B cell (primary cell): ENCODE measurements around the gene MAD1L1. TPM values are rescaled to one million over a fixed set of nuclear protein-coding genes. Genes with fewer than 3 reads are reported as not detected.

Experiments used
- ATAC-seq: fragments of 200-7000 bp; cut with Tn5 transposase; one replicate; pipeline ENCODE4 v1.10.0; 2021; ENCODE audit warnings: low read depth, mild to moderate bottlenecking, moderate number of reproducible peaks, moderate library complexity
- CTCF ChIA-PET: fragments of 350-600 bp; sonication (Branson Sonifier 250); formaldehyde crosslinking; loops from one replicate; lab custom pipeline; 2021; ENCODE audit warnings: antibody characterized with exemption, inconsistent platforms; lab: Charles Lee
- POLR2A ChIA-PET: fragments of 350-600 bp; sonication (Branson Sonifier 250); formaldehyde crosslinking; loops from one replicate; lab custom pipeline; 2021; ENCODE audit warnings: antibody characterized with exemption; lab: Charles Lee
- DNase-seq: peaks from one replicate; pipeline ENCODE4 v3.0.0; 2013
- H2AFZ ChIP-seq: 2 replicates; pipeline ENCODE4 v1.6.1; 2012; ENCODE audit warnings: mild to moderate bottlenecking, low read depth, low read length; ENCODE audit not compliant: insufficient read depth, poor library complexity, severe bottlenecking
- H3K27ac ChIP-seq, 2 donors: 1 replicate in 1 of 2; 2 replicates in 1 of 2; pipeline ENCODE4 v1.5.1; 2012 to 2013; ENCODE audit warnings: low read length in 2 of 2, mild to moderate bottlenecking in 2 of 2, moderate library complexity in 1 of 2
- H3K27me3 ChIP-seq, 4 experiments: fragments of 200-600 bp in 1 of 4; sonication (generic) in 1 of 4; replicated peaks in 1 of 4; 1 replicate in 2 of 4; 2 replicates in 2 of 4; pipeline versions ENCODE4 v1.6.1 to v1.7.0; 2013 to 2016; ENCODE audit warnings: low read length in 3 of 4, mild to moderate bottlenecking in 2 of 4, mixed read lengths in 1 of 4, moderate library complexity in 1 of 4; ENCODE audit not compliant: insufficient read depth in 4 of 4, control insufficient read depth in 3 of 4; ENCODE audit errors: control extremely low read depth in 1 of 4
- H3K36me3 ChIP-seq, 2 experiments: replicated peaks in 1 of 2; 1 replicate in 1 of 2; 2 replicates in 1 of 2; pipeline versions ENCODE4 v1.6.1 to v1.7.1; 2013; ENCODE audit warnings: low read length in 1 of 2; ENCODE audit not compliant: insufficient read depth in 2 of 2, control insufficient read depth in 1 of 2; ENCODE audit errors: control extremely low read depth in 1 of 2, extremely low read depth in 1 of 2
- H3K4me1 ChIP-seq, 2 donors: fragments of 200-600 bp in 1 of 2; sonication (generic) in 1 of 2; 1 replicate in 1 of 2; 2 replicates in 1 of 2; pipeline versions ENCODE4 v1.5.1 to v1.6.1; 2013 to 2017; ENCODE audit warnings: low read length in 2 of 2; ENCODE audit not compliant: control insufficient read depth in 2 of 2, insufficient read depth in 2 of 2
- H3K4me2 ChIP-seq: replicated peaks from 2 replicates; pipeline ENCODE3; 2012; ENCODE audit warnings: mild to moderate bottlenecking, low read depth, low read length; ENCODE audit not compliant: poor library complexity, severe bottlenecking
- H3K4me3 ChIP-seq, 5 experiments: fragments of 200-600 bp in 1 of 5; sonication (generic) in 1 of 5; 1 replicate in 3 of 5; 2 replicates in 2 of 5; pipeline versions ENCODE4 v1.5.1 to v1.7.0; 2011 to 2016; ENCODE audit warnings: low read length in 4 of 5, mild to moderate bottlenecking in 4 of 5, low read depth in 2 of 5, control low read depth in 1 of 5, moderate library complexity in 1 of 5; ENCODE audit not compliant: insufficient read depth in 1 of 5; ENCODE audit errors: control extremely low read depth in 1 of 5, extremely low read depth in 1 of 5
- H3K79me2 ChIP-seq: fragments of 200-600 bp; sonication (generic); one replicate; pipeline ENCODE4 v1.6.0; 2016; ENCODE audit warnings: low read length; ENCODE audit not compliant: control insufficient read depth, insufficient read depth
- H3K9ac ChIP-seq: fragments of 200-600 bp; sonication (generic); 2 replicates; pipeline ENCODE4 v1.6.1; 2017; ENCODE audit warnings: mild to moderate bottlenecking, low read length, moderate library complexity
- H3K9me3 ChIP-seq, 3 donors: one replicate each; pipeline versions ENCODE4 v1.6.1 to v1.7.1; 2013; ENCODE audit warnings: low read length in 2 of 3; ENCODE audit not compliant: control insufficient read depth in 2 of 3, insufficient read depth in 1 of 3; ENCODE audit errors: control extremely low read depth in 1 of 3
- H4K20me1 ChIP-seq: 2 replicates; pipeline ENCODE4 v1.6.0; 2012; ENCODE audit warnings: mild to moderate bottlenecking, low read length; ENCODE audit not compliant: insufficient read depth, control insufficient read depth, poor library complexity, severe bottlenecking
- H3K27ac Mint-ChIP-seq: one replicate; pipeline ENCODE4 v1.8.0; 2021; ENCODE audit warnings: mixed read lengths
- H3K27me3 Mint-ChIP-seq: one replicate; pipeline ENCODE4 v1.8.0; 2021; ENCODE audit warnings: mixed read lengths
- H3K4me1 Mint-ChIP-seq: one replicate; pipeline ENCODE4 v1.8.0; 2021; ENCODE audit warnings: mixed read lengths
- H3K4me3 Mint-ChIP-seq: one replicate; pipeline ENCODE4 v1.8.0; 2021; ENCODE audit warnings: mixed read lengths
- H3K9me3 Mint-ChIP-seq: one replicate; pipeline ENCODE4 v1.8.0; 2022; ENCODE audit warnings: mixed read lengths; ENCODE audit not compliant: insufficient read depth
- EZH2 ChIP-seq: IDR thresholded peaks from 2 replicates; pipeline ENCODE4 v1.6.1; 2012; ENCODE audit warnings: borderline replicate concordance, low read depth, mild to moderate bottlenecking, moderate library complexity, low read length; ENCODE audit not compliant: insufficient read depth, poor library complexity, severe bottlenecking
- WGBS: methylation state at CpG from one replicate; pipeline ENCODE4 v1.1.5; 2013; ENCODE audit warnings: missing lambda C conversion rate; ENCODE audit not compliant: insufficient coverage; 5-methylcytosine and 5-hydroxymethylcytosine counted together
- intact Hi-C: fragments of 100-400 bp; cut with micrococcal nuclease; formaldehyde crosslinking; loops from one replicate; pipeline ENCODE4 v1.10.0; 2022
- polyA plus RNA-seq: library from polyadenylated mRNA; depleted of rRNA; stranded (reverse); fragments of >200 nt; gene quantifications from 2 replicates; pipeline ENCODE4 v1.2.3, GENCODE V29; 2012
- total RNA-seq, 2 donors: library from RNA; stranded (reverse); fragments of 120-200 nt in 1 of 2; gene quantifications; 1 replicate in 1 of 2; 2 replicates in 1 of 2; pipeline versions ENCODE4 v1.2.3 to v1.2.4, GENCODE V29; 2013 to 2022
- TF ChIP-seq, protein P1 (sequence below): fragments of 200-600 bp; IDR thresholded peaks from one replicate; pipeline ENCODE4 v1.8.0; 2022; ENCODE audit warnings: antibody characterized with exemption, mild to moderate bottlenecking

Gene MAD1L1
- total and polyA plus RNA-seq, 2 donors (not counting 1 experiment from before 2014, with no cell fraction given), result 86.7 to 110 TPM

DNA sequence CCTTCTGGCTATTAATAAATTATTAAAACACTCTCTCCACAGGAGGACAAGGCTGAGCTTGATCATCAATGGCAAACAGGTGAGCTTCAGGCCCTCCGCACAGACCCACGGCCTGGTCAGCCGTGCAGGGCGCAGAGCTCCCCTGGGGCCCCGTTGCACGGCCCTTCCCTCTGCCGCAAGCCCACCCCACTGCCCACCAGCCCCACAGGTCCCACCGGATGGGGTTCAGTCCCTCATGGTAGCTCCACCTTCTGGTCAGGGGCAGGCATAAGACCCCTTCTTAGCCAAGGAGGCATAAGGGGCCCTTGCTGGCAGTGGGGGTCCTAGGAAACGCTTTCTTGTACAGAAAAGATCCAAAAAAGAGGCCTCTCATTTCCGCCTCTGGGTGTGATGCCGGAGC, 84.6 kb downstream of the MAD1L1 start:
- no peaks in the 10 kb centered on the region for H3K27me3 Mint-ChIP-seq
- peaks cover 1% of the 10 kb centered on the region for H3K4me1 Mint-ChIP-seq
- no peak overlapping the region for H3K9ac ChIP-seq
- no peaks in the 10 kb centered on the region for H3K4me1 ChIP-seq
- H3K9me3 ChIP-seq, result peaks cover 0 to 8% (median 0%) of the 10 kb centered on the region in 3 donors
- POLR2A ChIA-PET, result no interaction called here
- no peak overlapping the region for H3K27ac Mint-ChIP-seq
- ATAC-seq, result no peak
- H3K27ac ChIP-seq, result no peak overlapping the region
- CTCF ChIA-PET, result no interaction called here
- H3K4me3 ChIP-seq, result no peak overlapping the region
- peaks cover 0 to 24% of the 10 kb centered on the region in 2 experiments for H3K36me3 ChIP-seq
- no peak overlapping the region for H2AFZ ChIP-seq
- WGBS, result 92% methylated on average over 11 of the region's 11 CpGs
- TF ChIP-seq EZH2, result no peak
- TF ChIP-seq, protein P1, sequence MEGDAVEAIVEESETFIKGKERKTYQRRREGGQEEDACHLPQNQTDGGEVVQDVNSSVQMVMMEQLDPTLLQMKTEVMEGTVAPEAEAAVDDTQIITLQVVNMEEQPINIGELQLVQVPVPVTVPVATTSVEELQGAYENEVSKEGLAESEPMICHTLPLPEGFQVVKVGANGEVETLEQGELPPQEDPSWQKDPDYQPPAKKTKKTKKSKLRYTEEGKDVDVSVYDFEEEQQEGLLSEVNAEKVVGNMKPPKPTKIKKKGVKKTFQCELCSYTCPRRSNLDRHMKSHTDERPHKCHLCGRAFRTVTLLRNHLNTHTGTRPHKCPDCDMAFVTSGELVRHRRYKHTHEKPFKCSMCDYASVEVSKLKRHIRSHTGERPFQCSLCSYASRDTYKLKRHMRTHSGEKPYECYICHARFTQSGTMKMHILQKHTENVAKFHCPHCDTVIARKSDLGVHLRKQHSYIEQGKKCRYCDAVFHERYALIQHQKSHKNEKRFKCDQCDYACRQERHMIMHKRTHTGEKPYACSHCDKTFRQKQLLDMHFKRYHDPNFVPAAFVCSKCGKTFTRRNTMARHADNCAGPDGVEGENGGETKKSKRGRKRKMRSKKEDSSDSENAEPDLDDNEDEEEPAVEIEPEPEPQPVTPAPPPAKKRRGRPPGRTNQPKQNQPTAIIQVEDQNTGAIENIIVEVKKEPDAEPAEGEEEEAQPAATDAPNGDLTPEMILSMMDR, result no peak
- H3K9me3 Mint-ChIP-seq, result no peaks in the 10 kb centered on the region
- H3K79me2 ChIP-seq, result peaks cover 13% of the 10 kb centered on the region
- no peak overlapping the region for H3K4me3 Mint-ChIP-seq
- intact Hi-C loops, result no loop called here
- no peaks in the 10 kb centered on the region for H3K27me3 ChIP-seq
- H4K20me1 ChIP-seq, result peaks cover 21% of the 10 kb centered on the region
- DNase-seq, result no peak
- no peak overlapping the region for H3K4me2 ChIP-seq

DNA sequence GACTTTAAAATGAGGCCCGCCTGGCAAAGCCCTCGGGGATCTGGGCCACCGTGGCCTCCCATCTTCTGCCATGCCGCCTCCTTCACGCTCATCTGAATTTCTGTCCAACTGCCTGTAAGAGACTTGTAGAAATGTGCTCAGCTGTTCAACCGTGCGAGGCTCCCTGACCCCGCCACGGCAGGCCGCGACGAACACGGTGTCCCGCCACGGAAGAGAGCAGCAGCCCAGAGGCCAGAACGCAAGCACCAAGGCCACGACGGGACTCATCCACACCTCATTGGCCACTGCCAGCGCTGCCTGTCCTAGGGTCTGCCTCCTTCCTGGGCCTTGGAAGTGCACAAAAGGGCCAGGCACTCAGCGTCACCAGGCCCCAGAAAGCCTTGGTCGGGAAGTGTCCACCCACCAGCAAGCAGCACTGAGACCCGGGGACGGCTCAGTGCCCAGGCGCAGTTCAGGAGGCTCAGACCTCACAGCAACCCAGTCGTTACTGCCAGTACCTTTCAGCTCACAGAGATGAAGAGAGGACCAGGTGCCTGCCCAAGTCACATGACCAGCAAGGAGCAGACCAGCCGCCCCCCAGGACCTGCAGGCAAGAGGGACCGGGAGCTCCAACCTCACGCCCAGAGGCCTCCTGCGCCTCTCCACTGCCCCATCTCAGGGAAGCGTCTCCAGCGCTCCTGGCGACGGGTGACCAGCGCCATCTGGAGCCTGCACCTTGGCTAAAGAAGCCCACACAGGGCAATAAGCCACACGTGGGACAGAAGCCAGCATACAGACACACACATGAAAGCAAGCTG, 85.9 kb downstream of the MAD1L1 start:
- Histone ChIP-seq H3K79me2 (peaks cover 8% of the 10 kb centered on the region), H3K27ac (no peak overlapping the region), H3K4me3 (no peak overlapping the region), H3K9ac (no peak overlapping the region), H3K9me3 (peaks cover 0 to 9% (median 0%) of the 10 kb centered on the region in 3 donors), H2AFZ (no peak overlapping the region), H3K4me1 (no peaks in the 10 kb centered on the region), H3K4me2 (no peak overlapping the region), H3K27me3 (no peaks in the 10 kb centered on the region), H4K20me1 (peaks cover 21% of the 10 kb centered on the region), H3K36me3 (peaks cover 0 to 24% of the 10 kb centered on the region in 2 experiments)
- ATAC-seq (no peak), DNase-seq (no peak)
- Mint-ChIP-seq H3K27me3 (no peaks in the 10 kb centered on the region), H3K4me1 (no peaks in the 10 kb centered on the region), H3K4me3 (no peak overlapping the region), H3K9me3 (no peaks in the 10 kb centered on the region), H3K27ac (no peak overlapping the region)
- 97% methylated on average over 34 of the region's 35 CpGs for WGBS
- no peak for TF ChIP-seq EZH2
- TF ChIP-seq, protein P1, result no peak
- ChIA-PET POLR2A (no interaction called here), CTCF (no interaction called here)
- intact Hi-C loops, result no loop called here
